ENCODE measurements around the gene FPR3.

Gene FPR3

GRCh38 chr19:51816711-51817110 is 21.8 kb downstream of the FPR3 start:
- TF ChIP-seq CTCF (IDR thresholded peaks at IDR 0.05; ENCODE audit: low read length, missing control alignments): no peak
- no peak for DNase-seq (ENCODE audit: low read depth)
- H3K4me3 ChIP-seq (replicated peaks; ENCODE audit: low read depth, low read length): no peak overlapping the region

- no peak for DNase-seq (ENCODE audit: low read depth)
- H3K4me3 ChIP-seq (replicated peaks; ENCODE audit: low read depth, low read length): no peak overlapping the region
- no peak for TF ChIP-seq CTCF (IDR thresholded peaks at IDR 0.05; ENCODE audit: low read length, missing control alignments)
Measured at GRCh38 chr19:51820011-51820410, 25.1 kb downstream of the FPR3 start.

GRCh38 chr19:51820831-51821446 is 26.0 kb downstream of the FPR3 start:
- no peak overlapping the region for H3K4me3 ChIP-seq (replicated peaks; ENCODE audit: low read depth, low read length)
- no peak for DNase-seq (ENCODE audit: low read depth)
- TF ChIP-seq CTCF (IDR thresholded peaks at IDR 0.05; ENCODE audit: low read length, missing control alignments): no peak

- no peak for TF ChIP-seq CTCF (IDR thresholded peaks at IDR 0.05; ENCODE audit: low read length, missing control alignments)
- no peak overlapping the region for H3K4me3 ChIP-seq (replicated peaks; ENCODE audit: low read depth, low read length)
- DNase-seq (ENCODE audit: low read depth): no peak
Measured at GRCh38 chr19:51821456-51821855, 26.5 kb downstream of the FPR3 start.

- TF ChIP-seq CTCF (IDR thresholded peaks at IDR 0.05; ENCODE audit: low read length, missing control alignments): no peak
- peak; percentile 14 for DNase-seq (ENCODE audit: low read depth)
- no peak overlapping the region for H3K4me3 ChIP-seq (replicated peaks; ENCODE audit: low read depth, low read length)
Measured at GRCh38 chr19:51821921-51822320, 27.0 kb downstream of the FPR3 start.

- H3K4me3 ChIP-seq (replicated peaks; ENCODE audit: low read depth, low read length): no peak overlapping the region
- peak; percentile 78 for DNase-seq (ENCODE audit: low read depth)
- no peak for TF ChIP-seq CTCF (IDR thresholded peaks at IDR 0.05; ENCODE audit: low read length, missing control alignments)
Measured at GRCh38 chr19:51822325-51822724, 27.4 kb downstream of the FPR3 start.

- no peak for TF ChIP-seq CTCF (IDR thresholded peaks at IDR 0.05; ENCODE audit: low read length, missing control alignments)
- H3K4me3 ChIP-seq (replicated peaks; ENCODE audit: low read depth, low read length): no peak overlapping the region
- DNase-seq (ENCODE audit: low read depth): no peak
Measured at GRCh38 chr19:51822946-51823345, 28.0 kb downstream of the FPR3 start.
